GM21723 (cell line): Measurements from ENCODE around the gene CBY3.
"Not testable (repeated sequence)": the region's sequence is repeated elsewhere in the genome, so short reads cannot be mapped to it uniquely, and the experiment has no call there.

Experiments
- ATAC-seq: cut with Tn5 transposase; IDR thresholded peaks from one replicate; pipeline ENCODE4 v1.9.1; 2021; ENCODE audit warnings: mild to moderate bottlenecking, moderate library complexity; ENCODE audit not compliant: unreplicated experiment

The CBY3 gene

DNA sequence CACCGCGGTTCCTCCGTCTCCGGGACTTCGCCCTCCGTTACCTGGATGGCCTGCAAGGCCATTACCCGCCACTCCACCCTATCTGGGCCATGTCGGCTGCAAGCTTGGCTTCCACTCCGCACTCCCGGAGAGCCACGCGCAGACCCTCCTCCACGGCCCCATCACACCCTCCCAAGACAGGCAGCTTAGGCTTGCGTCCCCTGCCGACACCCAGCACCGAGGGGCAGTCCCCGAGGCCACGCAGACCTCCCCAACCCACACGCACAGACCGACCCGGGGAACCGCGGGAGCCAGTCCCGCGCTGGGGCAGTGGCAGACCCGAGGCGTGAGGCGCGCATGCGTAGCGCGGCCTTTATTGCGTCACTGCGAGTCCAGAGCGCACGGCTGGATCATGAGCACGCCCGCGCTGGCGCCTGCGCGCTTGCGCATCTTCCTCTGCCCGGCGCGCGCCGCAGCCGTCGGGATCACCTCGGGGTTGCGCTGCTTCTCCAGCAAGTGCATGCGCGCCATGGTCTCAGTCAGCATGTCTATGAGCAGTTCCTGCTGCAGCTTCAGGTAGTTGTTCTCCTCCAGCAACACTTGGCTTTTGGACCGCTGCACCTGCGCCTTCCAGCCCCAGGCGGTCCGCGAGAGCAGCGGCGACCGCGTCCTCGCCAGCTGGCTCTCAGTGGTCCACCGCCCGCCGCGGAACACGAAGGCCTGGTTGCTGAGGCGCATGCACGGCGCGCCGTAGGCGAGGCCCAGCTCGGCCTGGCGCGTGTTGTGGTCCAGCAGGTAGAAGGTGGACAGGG lies 2.4 kb downstream of the CBY3 start:
- peak; percentile 84 for ATAC-seq

DNA sequence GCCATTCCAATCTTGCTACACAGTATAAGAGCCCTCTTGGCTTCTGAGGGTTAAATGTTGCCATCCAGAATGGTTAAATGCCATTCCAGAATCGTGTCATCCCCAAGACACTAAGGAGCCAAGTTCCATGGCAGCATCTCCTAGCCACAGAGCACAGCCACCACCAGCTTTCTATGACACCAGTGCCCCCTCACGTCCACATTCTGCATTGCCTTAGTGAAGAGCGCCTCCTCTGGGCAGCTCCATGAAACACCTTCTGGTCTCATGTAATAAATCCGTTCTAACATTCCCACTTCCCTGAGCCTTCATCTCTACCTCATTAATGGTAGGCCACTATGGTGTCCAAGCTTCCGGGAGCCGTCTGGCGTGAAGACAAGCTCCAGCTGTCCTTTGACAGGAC lies 12.4 kb downstream of the CBY3 start:
- ATAC-seq, result peak; percentile 78

DNA sequence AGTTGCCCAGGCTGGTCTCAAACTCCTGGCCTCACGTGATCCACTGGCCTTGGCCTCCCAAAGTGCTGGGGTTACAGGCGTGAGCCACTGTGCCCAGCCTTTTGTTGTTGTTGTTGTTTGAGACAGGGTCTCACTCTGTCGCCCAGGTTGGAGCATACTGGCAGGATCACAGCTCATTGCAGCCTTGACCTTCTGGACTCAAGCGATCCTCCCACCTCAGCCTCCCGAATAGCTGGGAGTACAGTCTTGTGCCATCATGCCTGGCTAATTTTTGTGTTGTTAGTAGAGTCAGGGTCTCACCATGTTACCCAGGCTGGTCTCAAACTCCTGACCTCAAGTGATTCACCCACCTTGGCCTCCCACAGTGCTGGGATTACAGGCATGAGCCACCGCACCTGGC lies 19.2 kb downstream of the CBY3 start:
- ATAC-seq, result not testable (repeated sequence)

DNA sequence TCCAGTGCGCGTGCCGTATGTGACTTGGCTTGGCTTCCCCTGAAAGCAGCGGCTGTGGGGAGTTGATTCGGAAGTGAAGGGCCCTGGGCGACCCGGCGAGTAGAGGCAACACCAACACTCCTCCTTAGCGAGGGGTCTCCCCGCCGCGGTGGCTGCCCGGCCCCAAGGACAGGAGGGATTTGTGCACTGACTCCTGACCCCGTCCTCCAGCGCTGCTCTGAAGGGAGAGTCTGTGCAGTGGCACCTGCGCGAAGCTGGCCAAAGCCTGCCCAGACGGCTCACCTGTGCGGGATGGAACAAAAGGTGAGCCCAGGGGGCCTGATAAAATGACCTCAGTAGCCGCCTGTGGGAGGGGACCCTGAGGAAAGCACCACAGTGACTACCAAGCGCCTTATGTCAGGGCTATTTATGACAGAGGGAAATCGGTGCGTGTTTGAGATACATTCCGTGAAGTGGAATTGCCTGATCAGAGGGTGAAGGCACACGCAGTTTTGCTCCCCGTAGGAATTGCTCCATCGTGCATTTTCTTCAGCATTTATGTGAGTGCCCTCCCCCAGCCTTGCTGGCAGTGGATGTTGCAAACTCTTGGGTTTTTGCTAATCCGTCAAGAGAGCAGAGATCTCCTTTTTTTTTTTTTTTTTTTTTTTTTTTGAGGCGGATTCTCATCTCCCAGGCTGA lies 22.5 kb downstream of the CBY3 start:
- ATAC-seq, result peak; percentile 70

DNA sequence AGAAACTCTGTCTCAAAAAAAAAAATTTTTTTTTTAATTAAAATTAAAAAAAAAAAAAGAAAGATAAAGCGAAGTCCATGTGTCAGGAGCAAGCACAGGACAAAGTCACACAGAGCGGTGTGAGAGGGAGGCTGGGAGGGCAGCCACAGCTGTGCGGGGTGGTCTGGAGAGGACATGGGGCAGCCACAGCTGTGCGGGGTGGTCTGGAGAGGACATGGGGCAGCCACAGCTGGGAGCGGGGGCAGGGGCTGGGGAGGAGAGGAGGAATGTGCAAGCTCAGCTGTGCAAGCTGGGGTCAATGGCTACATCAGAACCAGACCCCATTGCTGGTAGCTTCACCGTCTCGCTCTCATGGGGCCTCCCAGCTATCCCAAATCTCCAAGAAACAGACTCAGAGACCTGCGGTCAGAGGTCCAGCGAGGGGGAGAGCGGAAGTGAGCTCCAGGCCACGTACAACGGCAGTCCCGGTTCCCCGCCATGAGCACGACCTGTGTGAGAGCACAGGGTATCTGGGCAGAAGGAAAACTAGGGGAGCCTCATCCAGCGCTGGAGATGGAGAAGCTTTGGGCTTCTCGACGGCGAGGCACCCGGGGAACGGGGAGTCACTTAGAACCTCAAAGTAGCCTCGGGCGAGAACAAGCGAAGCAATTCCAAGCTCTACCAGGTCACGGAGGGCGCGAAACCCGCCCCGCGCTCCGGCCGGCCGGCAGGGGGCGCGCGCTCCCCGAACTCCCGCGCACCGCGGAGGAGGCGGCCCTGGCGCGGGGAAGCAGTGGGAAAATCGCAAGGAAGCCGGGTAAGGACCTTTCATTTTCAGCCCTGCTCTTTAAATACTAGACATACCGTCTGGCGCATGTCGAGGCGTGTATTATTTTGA lies 23.3 kb downstream of the CBY3 start:
- ATAC-seq, result peak; percentile 92

DNA sequence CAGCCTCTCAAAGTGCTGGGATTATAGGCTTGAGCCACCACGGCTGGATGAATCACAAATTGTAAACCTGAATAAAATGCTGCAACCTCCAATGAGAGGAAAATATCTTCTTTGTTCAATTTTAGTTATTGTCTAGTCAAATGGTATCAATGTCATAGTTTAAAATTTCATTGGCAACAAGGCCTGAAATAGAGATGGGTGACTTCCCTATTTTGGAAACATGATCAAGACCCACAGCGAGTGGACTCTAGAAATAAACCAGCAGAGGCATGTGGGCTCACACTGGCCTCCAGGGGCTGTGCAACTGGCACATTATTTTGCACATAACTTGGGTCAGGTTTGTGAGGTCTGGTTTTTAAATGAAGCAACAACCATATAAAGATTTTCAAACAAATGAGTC lies 27.7 kb downstream of the CBY3 start:
- ATAC-seq, result not testable (repeated sequence)

DNA sequence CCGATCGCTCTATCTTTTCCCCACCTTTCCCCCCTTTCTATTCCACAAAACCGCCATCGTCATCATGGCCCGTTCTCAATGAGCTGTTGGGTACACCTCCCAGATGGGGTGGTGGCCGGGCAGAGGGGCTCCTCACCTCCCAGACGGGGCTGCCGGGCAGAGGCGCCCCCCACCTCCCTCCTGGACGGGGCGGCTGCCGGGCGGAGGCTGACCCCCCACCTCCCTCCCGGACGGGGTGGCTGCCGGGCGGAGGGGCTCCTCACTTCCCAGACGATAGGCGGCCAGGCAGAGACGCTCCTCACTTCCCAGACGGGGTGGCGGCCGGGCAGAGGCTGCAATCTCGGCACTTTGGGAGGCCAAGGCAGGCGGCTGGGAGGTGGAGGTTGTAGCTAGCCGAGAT lies 30.6 kb downstream of the CBY3 start:
- ATAC-seq, result not testable (repeated sequence)

DNA sequence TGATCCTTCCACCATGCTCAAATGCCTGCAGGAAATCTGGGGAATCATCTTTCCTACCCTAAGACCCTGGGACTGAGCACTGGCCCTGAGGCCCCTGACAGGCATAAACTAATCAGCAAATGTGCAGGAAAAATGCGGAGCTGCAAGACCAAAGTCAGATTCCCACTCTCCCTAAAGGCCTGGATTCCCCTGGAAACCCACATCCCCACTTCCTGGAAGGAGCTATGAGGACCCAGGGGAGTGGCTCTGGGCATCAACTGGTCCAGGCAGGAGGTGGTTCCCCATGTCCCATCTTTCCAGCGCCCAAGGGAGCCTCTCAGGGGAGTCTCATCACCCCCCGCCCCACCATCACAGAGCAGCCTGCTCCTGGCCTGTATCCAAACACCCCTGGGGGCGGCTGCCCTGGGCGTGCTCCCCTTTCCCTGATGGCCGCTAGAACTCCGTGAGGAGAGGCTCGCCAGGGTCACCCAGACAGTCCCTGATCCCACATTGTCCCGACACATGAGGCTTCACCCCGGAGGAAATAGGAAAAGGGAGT lies 31.6 kb downstream of the CBY3 start:
- ATAC-seq, result not testable (repeated sequence)

DNA sequence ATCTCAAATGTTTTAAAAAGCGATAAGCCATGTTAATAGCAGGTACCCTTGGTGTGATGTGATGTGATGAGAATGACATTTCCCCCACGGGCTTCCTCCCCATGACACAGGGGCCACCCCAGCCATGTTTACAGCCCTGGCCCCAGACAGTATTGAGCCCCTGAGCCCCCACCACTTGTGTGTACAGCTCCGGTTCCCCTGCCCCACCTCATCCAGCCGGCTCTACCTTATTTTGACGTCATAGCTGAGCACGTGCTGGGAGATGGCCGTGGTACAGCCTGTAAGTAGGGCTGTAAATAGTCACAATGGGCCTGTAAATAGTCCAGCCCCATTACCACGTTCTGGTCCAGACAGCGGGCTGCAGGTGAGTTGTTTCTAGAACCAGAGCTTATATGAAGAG lies 32.4 kb downstream of the CBY3 start:
- ATAC-seq, result no peak

DNA sequence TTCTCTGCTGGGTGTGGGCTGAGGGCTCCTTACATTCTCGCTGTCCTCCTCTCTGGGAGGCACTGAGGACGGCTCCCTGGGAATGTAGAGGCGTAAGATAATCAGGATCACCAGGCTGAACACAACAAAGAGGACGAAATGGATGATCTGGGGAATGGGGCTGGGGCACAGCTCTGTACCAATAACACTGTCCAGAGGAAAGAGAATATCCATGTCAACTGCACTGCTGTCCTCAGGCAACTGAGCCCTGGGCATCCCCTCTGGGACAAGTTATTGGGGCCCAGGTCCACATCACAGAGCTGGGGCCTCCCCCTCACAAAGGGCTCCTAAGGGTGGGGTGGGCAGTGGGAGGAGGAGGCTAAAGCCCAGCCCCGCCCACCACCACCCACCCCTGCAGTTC lies 36.1 kb downstream of the CBY3 start:
- not testable (repeated sequence) for ATAC-seq

DNA sequence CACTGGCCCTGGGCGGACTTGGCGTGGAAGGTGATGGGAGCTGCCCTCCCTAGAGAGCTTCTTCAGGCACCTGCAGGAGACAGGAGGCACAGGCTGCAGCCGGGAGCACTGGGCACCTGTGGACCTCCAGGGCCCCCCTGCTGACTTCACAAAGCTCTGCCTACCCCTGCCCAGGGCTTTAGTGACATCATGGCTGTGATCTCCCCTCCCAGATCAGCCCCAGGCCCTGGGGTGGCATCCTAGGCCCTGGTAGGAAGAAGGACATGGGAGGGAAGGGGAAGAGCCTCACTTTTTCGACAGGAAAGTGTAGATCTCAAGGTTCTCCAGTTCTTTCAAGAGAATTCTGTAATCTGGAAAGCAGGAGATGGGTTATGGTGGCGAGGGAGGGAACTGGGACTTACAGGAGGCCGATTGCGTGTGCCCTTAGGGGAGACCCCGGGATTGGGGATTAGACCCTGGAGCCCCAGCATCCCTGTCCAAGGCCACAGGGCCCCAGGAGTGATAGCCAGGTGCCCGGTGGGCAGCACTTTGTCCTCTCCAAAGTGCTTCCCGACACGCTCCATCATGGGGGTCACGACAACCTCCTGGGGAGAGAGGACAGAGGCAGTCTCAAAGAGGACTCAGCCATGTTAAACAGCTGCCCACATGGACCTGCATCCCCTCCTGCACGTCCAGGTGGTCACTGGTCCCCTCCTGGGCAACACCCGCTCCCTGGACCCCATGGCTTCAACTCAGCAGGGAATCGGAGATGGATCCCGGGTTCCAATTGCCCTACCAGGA lies 37.5 kb downstream of the CBY3 start:
- ATAC-seq, result not testable (repeated sequence)

DNA sequence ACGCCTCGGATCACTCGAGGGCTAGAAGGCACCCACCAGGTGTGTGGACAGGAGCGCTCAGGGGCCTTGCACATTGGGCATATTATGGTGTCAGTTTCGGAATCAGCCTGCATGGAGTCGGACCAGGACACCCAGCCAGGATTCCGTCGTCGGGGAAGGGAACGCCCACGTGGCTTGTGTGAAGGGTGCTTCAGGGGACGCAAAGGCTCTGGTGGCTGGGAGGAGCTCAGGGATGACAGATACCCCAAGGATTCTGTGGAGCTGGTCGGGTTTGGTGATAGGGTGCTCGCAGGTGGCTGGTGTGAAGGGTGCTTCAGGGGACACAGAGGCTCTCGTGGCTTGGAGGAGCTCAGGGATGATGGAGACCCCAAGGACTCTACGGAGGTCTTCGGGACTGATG lies 38.2 kb downstream of the CBY3 start:
- not testable (repeated sequence) for ATAC-seq

DNA sequence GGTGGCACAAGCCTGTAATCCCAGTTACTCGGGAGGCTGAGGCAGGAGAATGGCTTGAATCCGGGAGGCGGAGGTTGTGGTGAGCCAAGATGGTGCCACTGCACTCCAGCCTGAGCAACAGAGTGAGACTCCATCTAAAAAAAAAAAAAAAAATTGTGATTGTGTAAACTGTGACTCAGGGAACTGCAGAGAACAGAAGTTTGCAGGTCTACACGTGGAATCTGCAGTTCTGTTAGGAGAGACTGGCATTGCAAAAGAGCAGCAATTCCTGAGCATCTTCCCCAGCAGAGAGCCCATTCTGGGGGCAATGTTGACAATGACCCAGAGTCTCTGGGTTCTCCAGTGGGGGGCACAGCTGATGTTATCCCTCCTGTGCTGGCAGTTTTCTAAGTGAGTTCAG lies 39.1 kb downstream of the CBY3 start:
- not testable (repeated sequence) for ATAC-seq

DNA sequence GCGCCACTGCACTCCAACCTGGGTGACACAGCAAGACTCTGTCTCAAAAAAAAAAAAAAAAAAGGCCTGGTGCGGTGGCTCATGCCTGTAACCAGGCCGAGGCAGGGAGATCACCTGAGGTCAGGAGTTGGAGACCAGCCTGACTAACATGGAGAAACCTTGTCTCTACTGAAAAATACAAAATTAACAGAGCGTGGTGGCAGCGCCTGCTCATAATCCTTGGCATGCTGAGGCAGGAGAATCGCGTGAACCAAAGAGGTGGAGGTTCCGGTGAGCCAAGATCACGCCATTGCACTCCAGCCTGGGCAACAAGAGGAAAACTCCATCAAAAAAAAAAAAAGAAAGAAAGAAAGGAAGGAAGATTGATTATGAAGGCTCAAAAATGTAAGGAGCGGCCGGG lies 41.5 kb downstream of the CBY3 start:
- ATAC-seq, result not testable (repeated sequence)

DNA sequence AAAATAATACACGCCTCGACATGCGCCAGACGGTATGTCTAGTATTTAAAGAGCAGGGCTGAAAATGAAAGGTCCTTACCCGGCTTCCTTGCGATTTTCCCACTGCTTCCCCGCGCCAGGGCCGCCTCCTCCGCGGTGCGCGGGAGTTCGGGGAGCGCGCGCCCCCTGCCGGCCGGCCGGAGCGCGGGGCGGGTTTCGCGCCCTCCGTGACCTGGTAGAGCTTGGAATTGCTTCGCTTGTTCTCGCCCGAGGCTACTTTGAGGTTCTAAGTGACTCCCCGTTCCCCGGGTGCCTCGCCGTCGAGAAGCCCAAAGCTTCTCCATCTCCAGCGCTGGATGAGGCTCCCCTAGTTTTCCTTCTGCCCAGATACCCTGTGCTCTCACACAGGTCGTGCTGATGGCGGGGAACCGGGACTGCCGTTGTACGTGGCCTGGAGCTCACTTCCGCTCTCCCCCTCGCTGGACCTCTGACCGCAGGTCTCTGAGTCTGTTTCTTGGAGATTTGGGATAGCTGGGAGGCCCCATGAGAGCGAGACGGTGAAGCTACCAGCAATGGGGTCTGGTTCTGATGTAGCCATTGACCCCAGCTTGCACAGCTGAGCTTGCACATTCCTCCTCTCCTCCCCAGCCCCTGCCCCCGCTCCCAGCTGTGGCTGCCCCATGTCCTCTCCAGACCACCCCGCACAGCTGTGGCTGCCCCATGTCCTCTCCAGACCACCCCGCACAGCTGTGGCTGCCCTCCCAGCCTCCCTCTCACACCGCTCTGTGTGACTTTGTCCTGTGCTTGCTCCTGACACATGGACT lies 46.3 kb downstream of the CBY3 start:
- ATAC-seq, result peak; percentile 93

DNA sequence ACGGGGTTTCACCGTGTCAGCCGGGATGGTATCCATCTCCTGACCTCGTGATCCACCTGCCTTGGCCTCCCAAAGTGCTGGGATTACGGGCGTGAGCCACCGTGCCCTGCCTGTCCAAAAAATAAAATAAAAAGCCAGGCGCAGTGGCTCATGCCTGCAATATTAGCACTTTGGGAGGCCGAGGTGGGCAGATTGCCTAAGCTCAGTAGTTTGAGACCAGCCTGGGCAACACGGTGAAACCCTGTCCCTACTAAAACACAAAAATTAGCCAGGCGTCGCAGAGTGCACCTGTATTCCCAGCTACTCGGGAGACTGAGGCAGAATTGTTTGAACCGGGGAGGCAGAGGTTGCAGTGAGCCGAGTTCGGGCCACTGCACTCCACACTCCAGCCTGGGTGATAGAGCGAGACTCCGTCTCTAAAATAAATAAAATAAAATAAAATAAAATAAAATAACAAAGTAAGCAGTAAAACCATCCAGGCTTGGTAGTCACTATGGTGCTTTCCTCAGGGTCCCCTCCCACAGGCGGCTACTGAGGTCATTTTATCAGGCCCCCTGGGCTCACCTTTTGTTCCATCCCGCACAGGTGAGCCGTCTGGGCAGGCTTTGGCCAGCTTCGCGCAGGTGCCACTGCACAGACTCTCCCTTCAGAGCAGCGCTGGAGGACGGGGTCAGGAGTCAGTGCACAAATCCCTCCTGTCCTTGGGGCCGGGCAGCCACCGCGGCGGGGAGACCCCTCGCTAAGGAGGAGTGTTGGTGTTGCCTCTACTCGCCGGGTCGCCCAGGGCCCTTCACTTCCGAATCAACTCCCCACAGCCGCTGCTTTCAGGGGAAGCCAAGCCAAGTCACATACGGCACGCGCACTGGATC lies 47.1 kb downstream of the CBY3 start:
- peak; percentile 59 for ATAC-seq
